HEK293 (cell line): ENCODE results near the gene GRB2.

ENCODE experiments used
- CTCF ChIA-PET: fragments of 350-600 bp; formaldehyde crosslinking; extraction: SDS; loops from one replicate; lab custom pipeline; 2021; ENCODE audit warnings: antibody characterized with exemption; lab: Yijun Ruan, JAX
- POLR2A ChIA-PET: fragments of 300-600 bp; formaldehyde crosslinking; extraction: SDS; loops from one replicate; lab custom pipeline; 2020; ENCODE audit warnings: antibody characterized with exemption, inconsistent platforms; lab: Yijun Ruan, JAX
- H3K27ac ChIP-seq: fragments of 200-500 bp; sonication (Bioruptor generic); 2 replicates; pipeline ENCODE4 v1.5.1; 2014; ENCODE audit warnings: low read depth, low read length, control low read depth, inconsistent platforms; ENCODE audit errors: extremely low read depth
- H3K36me3 ChIP-seq, 2 experiments: fragments of 200-500 bp in 1 of 2; sonication (Bioruptor generic) in 1 of 2; 1 replicate in 1 of 2; 2 replicates in 1 of 2; pipeline ENCODE4 v1.5.1; 2014 to 2017; ENCODE audit warnings: inconsistent platforms in 2 of 2, low read length in 2 of 2; ENCODE audit not compliant: control insufficient read depth in 2 of 2, insufficient read depth in 1 of 2
- H3K4me1 ChIP-seq: fragments of 200-500 bp; sonication (Bioruptor generic); 2 replicates; pipeline ENCODE4 v1.5.1; 2014; ENCODE audit warnings: mild to moderate bottlenecking, low read length, inconsistent platforms; ENCODE audit not compliant: control insufficient read depth, insufficient read depth
- H3K4me3 ChIP-seq: 2 replicates; pipeline ENCODE4 v1.5.1; 2011; ENCODE audit warnings: low read depth, mild to moderate bottlenecking, control low read depth, low read length, moderate library complexity
- H3K9me3 ChIP-seq: fragments of 200-500 bp; sonication (Bioruptor generic); 2 replicates; pipeline ENCODE4 v1.5.1; 2014; ENCODE audit warnings: low read depth, low read length, inconsistent platforms; ENCODE audit not compliant: control insufficient read depth, insufficient read depth
- GFI1B ChIP-seq: fragments of 450-650 bp; formaldehyde crosslinking; IDR thresholded peaks from 2 replicates; pipeline ENCODE4 v1.5.1; 2016; ENCODE audit warnings: missing biosample characterization, missing genetic modification characterization
- GLIS1 ChIP-seq: fragments of 450-650 bp; formaldehyde crosslinking; IDR thresholded peaks from 2 replicates; pipeline ENCODE4 v1.5.1; 2016; ENCODE audit warnings: missing biosample characterization, missing genetic modification characterization
- HOXD13 ChIP-seq: sonication (generic); formaldehyde crosslinking; IDR thresholded peaks from 2 replicates; pipeline ENCODE4 v1.8.0; 2022; ENCODE audit warnings: missing genetic modification reagents, borderline replicate concordance
- KLF8 ChIP-seq: fragments of 450-650 bp; formaldehyde crosslinking; IDR thresholded peaks from 2 replicates; pipeline ENCODE4 v1.5.1; 2016; ENCODE audit warnings: missing biosample characterization, missing genetic modification characterization
- MEIS1 ChIP-seq: sonication (generic); formaldehyde crosslinking; IDR thresholded peaks from 2 replicates; pipeline ENCODE4 v1.8.1; 2022; ENCODE audit warnings: missing genetic modification reagents, mild to moderate bottlenecking, borderline replicate concordance
- SALL2 ChIP-seq: fragments of 450-650 bp; formaldehyde crosslinking; IDR thresholded peaks from 2 replicates; pipeline ENCODE4 v1.5.0; 2017; ENCODE audit warnings: missing biosample characterization, mild to moderate bottlenecking, missing genetic modification characterization, borderline replicate concordance
- SETDB1 ChIP-seq: IDR thresholded peaks from one replicate; pipeline ENCODE4 v1.6.1; 2017; ENCODE audit warnings: mild to moderate bottlenecking, low read length, moderate library complexity, mixed read lengths; ENCODE audit not compliant: insufficient read length
- SP2 ChIP-seq: fragments of 450-650 bp; formaldehyde crosslinking; IDR thresholded peaks from 2 replicates; pipeline ENCODE4 v1.5.1; 2016; ENCODE audit warnings: missing biosample characterization, missing genetic modification characterization
- TCF7L2 ChIP-seq: IDR thresholded peaks from 2 replicates; pipeline ENCODE4 v1.6.1; 2011; ENCODE audit warnings: low read depth, mild to moderate bottlenecking, inconsistent platforms, low read length, moderate library complexity, borderline replicate concordance
- YY2 ChIP-seq: fragments of 450-650 bp; formaldehyde crosslinking; IDR thresholded peaks from 2 replicates; pipeline ENCODE4 v1.5.1; 2016; ENCODE audit warnings: missing biosample characterization, missing genetic modification characterization
- ZFP37 ChIP-seq: fragments of 450-650 bp; formaldehyde crosslinking; IDR thresholded peaks from 2 replicates; pipeline ENCODE4 v1.5.1; 2016; ENCODE audit warnings: missing biosample characterization, missing genetic modification characterization
- ZNF140 ChIP-seq: fragments of 450-650 bp; formaldehyde crosslinking; IDR thresholded peaks from 2 replicates; pipeline ENCODE4 v1.5.1; 2016; ENCODE audit warnings: missing biosample characterization, missing genetic modification characterization
- ZNF223 ChIP-seq: fragments of 450-650 bp; formaldehyde crosslinking; IDR thresholded peaks from 2 replicates; pipeline ENCODE4 v1.5.1; 2016; ENCODE audit warnings: missing biosample characterization, missing genetic modification characterization
- ZNF248 ChIP-seq: fragments of 450-650 bp; formaldehyde crosslinking; IDR thresholded peaks from 2 replicates; pipeline ENCODE4 v1.5.1; 2017; ENCODE audit warnings: missing biosample characterization, missing genetic modification characterization
- ZNF302 ChIP-seq: fragments of 450-650 bp; formaldehyde crosslinking; IDR thresholded peaks from 2 replicates; pipeline ENCODE4 v1.5.1; 2016; ENCODE audit warnings: missing biosample characterization, missing genetic modification characterization, low read depth
- ZNF335 ChIP-seq: fragments of 450-650 bp; formaldehyde crosslinking; conservative IDR thresholded peaks from 2 replicates; pipeline ENCODE4 v1.5.1; 2016; ENCODE audit warnings: missing biosample characterization, missing genetic modification characterization
- ZNF37A ChIP-seq: fragments of 450-650 bp; IDR thresholded peaks from 2 replicates; pipeline ENCODE4 v1.5.1; 2018; ENCODE audit warnings: missing biosample characterization, missing genetic modification characterization
- ZNF513 ChIP-seq: fragments of 450-650 bp; IDR thresholded peaks from 2 replicates; pipeline ENCODE4 v1.5.1; 2018; ENCODE audit warnings: missing biosample characterization, missing genetic modification characterization
- ZNF561 ChIP-seq: fragments of 450-650 bp; IDR thresholded peaks from 2 replicates; pipeline ENCODE4 v1.5.1; 2018; ENCODE audit warnings: missing biosample characterization, missing genetic modification characterization, borderline replicate concordance
- ZNF585B ChIP-seq: fragments of 450-650 bp; formaldehyde crosslinking; IDR thresholded peaks from 2 replicates; pipeline ENCODE4 v1.5.1; 2016; ENCODE audit warnings: missing biosample characterization, missing genetic modification characterization
- ZNF600 ChIP-seq: fragments of 450-650 bp; formaldehyde crosslinking; IDR thresholded peaks from 2 replicates; pipeline ENCODE4 v1.5.1; 2016; ENCODE audit warnings: missing biosample characterization, missing genetic modification characterization
- ZNF701 ChIP-seq: fragments of 450-650 bp; formaldehyde crosslinking; IDR thresholded peaks from 2 replicates; pipeline ENCODE4 v1.5.1; 2016; ENCODE audit warnings: missing biosample characterization, missing genetic modification characterization
- ZNF747 ChIP-seq: fragments of 450-650 bp; formaldehyde crosslinking; IDR thresholded peaks from 2 replicates; pipeline ENCODE4 v1.5.1; 2016; ENCODE audit warnings: missing biosample characterization, missing genetic modification characterization
- ZNF76 ChIP-seq: fragments of 450-650 bp; formaldehyde crosslinking; IDR thresholded peaks from 2 replicates; pipeline ENCODE4; 2016; ENCODE audit warnings: low read depth, missing biosample characterization, missing genetic modification characterization, borderline replicate concordance
- ZNF843 ChIP-seq: fragments of 450-650 bp; formaldehyde crosslinking; IDR thresholded peaks from 2 replicates; pipeline ENCODE4 v1.5.1; 2016; ENCODE audit warnings: missing biosample characterization, missing genetic modification characterization
- ZSCAN23 ChIP-seq: fragments of 450-650 bp; formaldehyde crosslinking; IDR thresholded peaks from 2 replicates; pipeline ENCODE4 v1.5.1; 2016; ENCODE audit warnings: missing biosample characterization, missing genetic modification characterization
- TF ChIP-seq, protein P1 (sequence below): fragments of 450-650 bp; formaldehyde crosslinking; IDR thresholded peaks from 2 replicates; pipeline ENCODE4 v1.5.1; 2016; ENCODE audit warnings: missing biosample characterization, missing genetic modification characterization
- TF ChIP-seq, protein P2 (sequence below): fragments of 450-650 bp; formaldehyde crosslinking; IDR thresholded peaks from 2 replicates; pipeline ENCODE4 v1.5.1; 2017; ENCODE audit warnings: missing biosample characterization, missing genetic modification characterization
- TF ChIP-seq, protein P3 (sequence below): fragments of 450-650 bp; formaldehyde crosslinking; IDR thresholded peaks from 2 replicates; pipeline ENCODE4 v1.5.1; 2016; ENCODE audit warnings: missing biosample characterization, missing genetic modification characterization
- TF ChIP-seq, protein P4 (sequence below): fragments of 450-650 bp; formaldehyde crosslinking; IDR thresholded peaks from 2 replicates; pipeline ENCODE4 v1.5.1; 2016; ENCODE audit warnings: missing biosample characterization, missing genetic modification characterization
- TF ChIP-seq, protein P5 (sequence below): fragments of 450-650 bp; formaldehyde crosslinking; IDR thresholded peaks from 2 replicates; pipeline ENCODE4 v1.5.1; 2016; ENCODE audit warnings: missing biosample characterization, missing genetic modification characterization

The GRB2 gene

DNA sequence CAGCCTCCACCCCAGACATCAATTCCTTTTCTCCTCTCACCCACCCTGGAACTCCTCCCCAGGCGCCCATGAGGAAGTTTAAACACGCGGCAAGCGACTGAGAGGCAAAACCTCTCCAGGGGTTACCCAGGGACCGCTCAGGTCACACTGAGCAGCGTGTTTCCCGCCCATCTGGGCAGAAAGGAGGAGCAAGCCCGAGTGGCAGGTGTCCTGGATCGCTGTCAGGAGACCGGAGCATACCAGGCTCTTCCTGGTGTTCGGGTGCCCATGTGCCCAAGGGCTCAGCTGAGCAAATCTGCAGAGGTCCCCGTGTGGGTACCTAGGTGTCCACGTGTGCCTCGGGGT, 116.7 kb downstream of the GRB2 start:
- Histone ChIP-seq H3K9me3 (no peaks in the 10 kb centered on the region), H3K4me3 (peak overlapping the region; percentile 79), H3K36me3 (peaks cover 11 to 22% of the 10 kb centered on the region in 2 experiments), H3K27ac (peak overlapping the region; percentile 79), H3K4me1 (peaks cover 4% of the 10 kb centered on the region; the same call in 1 of the 2 replicates)
- ChIA-PET POLR2A (interaction anchor here (0.6 to 2.7 kb wide), 47 partner anchors 8 to 567 kb away, joined by 3 to 111 read pairs (median 5); partner anchors contain the start of genes ARMC7, CDR2L, FDXR and GGA3), CTCF (interaction anchor here (0.6 to 2.2 kb wide), 17 partner anchors 9 to 136 kb away, joined by 3 to 22 read pairs (median 5); partner anchors contain the start of genes MIF4GD and MRPS7)
- no peak for TF ChIP-seq ZNF140 (tag by site-specific recombination)
- no peak for TF ChIP-seq ZNF747 (tag by site-specific recombination)
- TF ChIP-seq, protein P1, sequence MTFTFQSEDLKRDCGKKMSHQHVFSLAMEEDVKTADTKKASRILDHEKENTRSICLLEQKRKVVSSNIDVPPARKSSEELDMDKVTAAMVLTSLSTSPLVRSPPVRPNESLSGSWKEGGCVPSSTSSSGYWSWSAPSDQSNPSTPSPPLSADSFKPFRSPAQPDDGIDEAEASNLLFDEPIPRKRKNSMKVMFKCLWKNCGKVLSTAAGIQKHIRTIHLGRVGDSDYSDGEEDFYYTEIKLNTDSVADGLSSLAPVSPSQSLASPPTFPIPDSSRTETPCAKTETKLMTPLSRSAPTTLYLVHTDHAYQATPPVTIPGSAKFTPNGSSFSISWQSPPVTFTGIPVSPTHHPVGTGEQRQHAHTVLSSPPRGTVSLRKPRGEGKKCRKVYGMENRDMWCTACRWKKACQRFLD (tag by site-specific recombination) = no peak
- no peak for TF ChIP-seq ZNF843 (tag by site-specific recombination)
- peak; percentile 60 for TF ChIP-seq GLIS1
- TF ChIP-seq YY2 (tag by site-specific recombination) = no peak
- no peak for TF ChIP-seq ZNF561
- no peak for TF ChIP-seq ZNF37A (tag by site-specific recombination)
- no peak for TF ChIP-seq ZFP37 (tag by site-specific recombination)
- no peak for TF ChIP-seq GFI1B (tag by site-specific recombination)
- TF ChIP-seq, protein P2, sequence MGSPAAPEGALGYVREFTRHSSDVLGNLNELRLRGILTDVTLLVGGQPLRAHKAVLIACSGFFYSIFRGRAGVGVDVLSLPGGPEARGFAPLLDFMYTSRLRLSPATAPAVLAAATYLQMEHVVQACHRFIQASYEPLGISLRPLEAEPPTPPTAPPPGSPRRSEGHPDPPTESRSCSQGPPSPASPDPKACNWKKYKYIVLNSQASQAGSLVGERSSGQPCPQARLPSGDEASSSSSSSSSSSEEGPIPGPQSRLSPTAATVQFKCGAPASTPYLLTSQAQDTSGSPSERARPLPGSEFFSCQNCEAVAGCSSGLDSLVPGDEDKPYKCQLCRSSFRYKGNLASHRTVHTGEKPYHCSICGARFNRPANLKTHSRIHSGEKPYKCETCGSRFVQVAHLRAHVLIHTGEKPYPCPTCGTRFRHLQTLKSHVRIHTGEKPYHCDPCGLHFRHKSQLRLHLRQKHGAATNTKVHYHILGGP (tag by site-specific recombination) = no peak
- TF ChIP-seq, protein P3, sequence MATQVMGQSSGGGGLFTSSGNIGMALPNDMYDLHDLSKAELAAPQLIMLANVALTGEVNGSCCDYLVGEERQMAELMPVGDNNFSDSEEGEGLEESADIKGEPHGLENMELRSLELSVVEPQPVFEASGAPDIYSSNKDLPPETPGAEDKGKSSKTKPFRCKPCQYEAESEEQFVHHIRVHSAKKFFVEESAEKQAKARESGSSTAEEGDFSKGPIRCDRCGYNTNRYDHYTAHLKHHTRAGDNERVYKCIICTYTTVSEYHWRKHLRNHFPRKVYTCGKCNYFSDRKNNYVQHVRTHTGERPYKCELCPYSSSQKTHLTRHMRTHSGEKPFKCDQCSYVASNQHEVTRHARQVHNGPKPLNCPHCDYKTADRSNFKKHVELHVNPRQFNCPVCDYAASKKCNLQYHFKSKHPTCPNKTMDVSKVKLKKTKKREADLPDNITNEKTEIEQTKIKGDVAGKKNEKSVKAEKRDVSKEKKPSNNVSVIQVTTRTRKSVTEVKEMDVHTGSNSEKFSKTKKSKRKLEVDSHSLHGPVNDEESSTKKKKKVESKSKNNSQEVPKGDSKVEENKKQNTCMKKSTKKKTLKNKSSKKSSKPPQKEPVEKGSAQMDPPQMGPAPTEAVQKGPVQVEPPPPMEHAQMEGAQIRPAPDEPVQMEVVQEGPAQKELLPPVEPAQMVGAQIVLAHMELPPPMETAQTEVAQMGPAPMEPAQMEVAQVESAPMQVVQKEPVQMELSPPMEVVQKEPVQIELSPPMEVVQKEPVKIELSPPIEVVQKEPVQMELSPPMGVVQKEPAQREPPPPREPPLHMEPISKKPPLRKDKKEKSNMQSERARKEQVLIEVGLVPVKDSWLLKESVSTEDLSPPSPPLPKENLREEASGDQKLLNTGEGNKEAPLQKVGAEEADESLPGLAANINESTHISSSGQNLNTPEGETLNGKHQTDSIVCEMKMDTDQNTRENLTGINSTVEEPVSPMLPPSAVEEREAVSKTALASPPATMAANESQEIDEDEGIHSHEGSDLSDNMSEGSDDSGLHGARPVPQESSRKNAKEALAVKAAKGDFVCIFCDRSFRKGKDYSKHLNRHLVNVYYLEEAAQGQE = no peak
- no peak for TF ChIP-seq TCF7L2
- no peak for TF ChIP-seq ZNF513 (tag by site-specific recombination)
- TF ChIP-seq ZNF600 (tag by site-specific recombination) = peak; percentile 91
- no peak for TF ChIP-seq ZNF335 (tag by site-specific recombination)
- TF ChIP-seq, protein P4, sequence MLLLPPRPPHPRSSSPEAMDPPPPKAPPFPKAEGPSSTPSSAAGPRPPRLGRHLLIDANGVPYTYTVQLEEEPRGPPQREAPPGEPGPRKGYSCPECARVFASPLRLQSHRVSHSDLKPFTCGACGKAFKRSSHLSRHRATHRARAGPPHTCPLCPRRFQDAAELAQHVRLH (tag by site-specific recombination) = no peak
- 0 out of 2 replicates have a peak, but pooled peaks have one; percentile 62 for TF ChIP-seq KLF8 (tag by site-specific recombination)
- TF ChIP-seq MEIS1 (CRISPR knock-in tag) = no peak
- TF ChIP-seq SP2 (tag by site-specific recombination) = no peak
- TF ChIP-seq ZNF223 (tag by site-specific recombination) = no peak
- no peak for TF ChIP-seq ZNF701 (tag by site-specific recombination)
- TF ChIP-seq SETDB1 = no peak
- no peak for TF ChIP-seq ZSCAN23 (tag by site-specific recombination)
- no peak for TF ChIP-seq ZNF76 (tag by site-specific recombination)
- no peak for TF ChIP-seq SALL2 (tag by site-specific recombination)
- TF ChIP-seq ZNF302 (tag by site-specific recombination) = no peak
- TF ChIP-seq, protein P5, sequence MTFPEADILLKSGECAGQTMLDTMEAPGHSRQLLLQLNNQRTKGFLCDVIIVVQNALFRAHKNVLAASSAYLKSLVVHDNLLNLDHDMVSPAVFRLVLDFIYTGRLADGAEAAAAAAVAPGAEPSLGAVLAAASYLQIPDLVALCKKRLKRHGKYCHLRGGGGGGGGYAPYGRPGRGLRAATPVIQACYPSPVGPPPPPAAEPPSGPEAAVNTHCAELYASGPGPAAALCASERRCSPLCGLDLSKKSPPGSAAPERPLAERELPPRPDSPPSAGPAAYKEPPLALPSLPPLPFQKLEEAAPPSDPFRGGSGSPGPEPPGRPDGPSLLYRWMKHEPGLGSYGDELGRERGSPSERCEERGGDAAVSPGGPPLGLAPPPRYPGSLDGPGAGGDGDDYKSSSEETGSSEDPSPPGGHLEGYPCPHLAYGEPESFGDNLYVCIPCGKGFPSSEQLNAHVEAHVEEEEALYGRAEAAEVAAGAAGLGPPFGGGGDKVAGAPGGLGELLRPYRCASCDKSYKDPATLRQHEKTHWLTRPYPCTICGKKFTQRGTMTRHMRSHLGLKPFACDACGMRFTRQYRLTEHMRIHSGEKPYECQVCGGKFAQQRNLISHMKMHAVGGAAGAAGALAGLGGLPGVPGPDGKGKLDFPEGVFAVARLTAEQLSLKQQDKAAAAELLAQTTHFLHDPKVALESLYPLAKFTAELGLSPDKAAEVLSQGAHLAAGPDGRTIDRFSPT (tag by site-specific recombination) = peak; percentile 69
- no peak for TF ChIP-seq HOXD13 (CRISPR knock-in tag)
- TF ChIP-seq ZNF585B (tag by site-specific recombination) = no peak
- TF ChIP-seq ZNF248 = no peak
